GM03348 (cell line): ENCODE measurements around the gene UBE2O.

Experiments
- DNase-seq: peaks from one replicate; pipeline ENCODE4 v3.0.0; 2012; ENCODE audit warnings: low spot score

Gene UBE2O

DNA sequence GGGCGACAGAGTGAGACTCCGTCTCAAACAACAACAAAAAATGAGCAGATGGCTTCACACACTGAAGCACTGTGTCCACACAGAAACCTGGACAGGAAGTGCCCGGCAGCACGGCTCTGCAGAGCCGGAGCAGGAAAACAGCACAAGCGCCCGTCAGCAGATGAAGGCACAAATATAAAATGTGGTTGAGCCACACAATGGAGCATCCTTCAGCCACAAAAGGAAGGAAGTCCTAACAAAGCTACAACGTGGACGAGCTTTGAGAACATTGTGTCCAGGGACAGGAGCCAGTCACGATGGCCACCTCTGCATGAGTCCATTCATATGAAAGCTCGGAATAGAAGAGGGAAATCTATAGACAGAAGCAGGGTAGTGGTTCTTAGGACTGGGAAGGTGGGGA is 32.6 kb upstream of the UBE2O start:
- DNase-seq: no peak

GRCh38 chr17:76484228-76484725 is 31.3 kb upstream of the UBE2O start:
- no peak for DNase-seq

DNA sequence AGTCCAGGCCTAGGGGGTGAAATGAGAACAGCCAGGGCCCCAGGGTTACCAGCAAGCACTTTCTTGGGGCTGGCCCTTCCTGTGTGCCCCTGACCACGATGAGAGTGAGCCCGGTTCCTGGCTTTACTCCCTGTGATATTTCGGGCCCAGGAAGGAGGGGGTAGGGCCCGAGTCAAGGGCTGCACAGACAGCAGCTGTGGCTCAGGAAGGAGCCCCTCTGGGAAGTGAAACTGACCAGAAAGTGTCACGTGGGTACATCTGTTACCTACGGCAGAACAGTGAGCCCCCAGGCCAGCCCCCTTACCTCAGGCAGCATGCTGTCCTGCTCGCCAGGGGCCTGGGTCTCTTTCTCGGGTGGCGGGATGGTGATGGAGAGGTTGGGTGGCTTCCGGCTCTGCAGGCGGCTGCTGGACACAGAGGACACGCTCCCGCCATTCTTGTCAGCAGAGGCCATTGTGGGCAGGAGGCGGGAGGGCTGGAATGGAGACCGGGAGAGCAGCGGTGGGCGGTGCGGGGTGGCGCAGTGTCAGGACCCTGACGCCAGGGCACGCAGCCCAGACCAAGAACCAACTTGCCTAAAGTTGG is 28.2 kb upstream of the UBE2O start:
- DNase-seq: no peak

- no peak for DNase-seq
Measured at GRCh38 chr17:76480632-76481031, 27.7 kb upstream of the UBE2O start.

DNA sequence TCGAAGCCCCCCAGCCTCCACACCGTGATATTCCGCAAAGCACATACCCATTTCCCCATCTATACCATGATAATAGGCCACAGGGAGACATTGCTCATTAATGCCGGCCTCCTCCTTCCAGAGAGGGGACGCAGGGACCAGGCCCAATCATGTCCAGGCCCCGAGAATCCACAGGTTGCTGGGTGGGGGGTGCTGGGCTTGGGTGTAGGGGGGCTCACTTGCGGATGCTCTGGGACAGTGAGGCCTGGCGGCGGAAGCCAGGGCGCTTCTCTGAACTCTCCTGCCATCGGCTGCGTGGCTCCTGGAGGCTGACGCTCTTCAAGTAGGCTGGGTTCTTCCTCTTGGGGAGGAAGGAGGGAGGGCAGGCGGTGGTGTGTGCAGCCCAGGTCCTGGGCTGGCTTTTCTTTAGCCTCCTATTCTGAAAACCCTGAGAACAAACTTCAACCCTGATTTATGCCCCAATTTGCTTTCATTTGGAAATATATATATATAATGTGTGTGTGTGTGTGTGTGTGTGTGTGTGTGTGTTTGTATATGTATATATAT is 26.6 kb upstream of the UBE2O start:
- no peak for DNase-seq

GRCh38 chr17:76478730-76479514 is 26.0 kb upstream of the UBE2O start:
- DNase-seq: no peak

GRCh38 chr17:76478097-76478496 is 25.1 kb upstream of the UBE2O start:
- no peak for DNase-seq

DNA sequence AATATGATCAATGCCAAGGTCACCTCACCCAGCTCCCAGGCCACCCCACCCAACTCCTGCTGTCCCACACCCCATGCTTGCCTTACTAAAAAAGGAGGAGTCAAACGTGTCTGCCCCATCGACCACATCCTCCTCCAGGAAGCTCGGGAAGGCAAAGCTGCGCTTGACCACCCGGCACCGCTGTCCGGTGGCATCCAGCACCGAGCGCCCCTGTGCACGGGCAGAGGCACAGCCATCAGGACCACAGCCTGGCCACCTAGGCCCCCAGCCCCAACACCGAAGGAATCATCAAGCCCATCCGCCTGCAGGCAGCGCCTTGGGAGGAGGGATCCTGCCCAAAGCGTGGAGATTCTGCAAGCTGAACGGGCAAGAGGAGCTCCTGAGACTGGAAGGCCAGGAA is 24.6 kb upstream of the UBE2O start:
- DNase-seq: no peak

- DNase-seq: no peak
Measured at GRCh38 chr17:76476736-76477135, 23.8 kb upstream of the UBE2O start.

GRCh38 chr17:76475302-76475701 is 22.4 kb upstream of the UBE2O start:
- no peak for DNase-seq

DNA sequence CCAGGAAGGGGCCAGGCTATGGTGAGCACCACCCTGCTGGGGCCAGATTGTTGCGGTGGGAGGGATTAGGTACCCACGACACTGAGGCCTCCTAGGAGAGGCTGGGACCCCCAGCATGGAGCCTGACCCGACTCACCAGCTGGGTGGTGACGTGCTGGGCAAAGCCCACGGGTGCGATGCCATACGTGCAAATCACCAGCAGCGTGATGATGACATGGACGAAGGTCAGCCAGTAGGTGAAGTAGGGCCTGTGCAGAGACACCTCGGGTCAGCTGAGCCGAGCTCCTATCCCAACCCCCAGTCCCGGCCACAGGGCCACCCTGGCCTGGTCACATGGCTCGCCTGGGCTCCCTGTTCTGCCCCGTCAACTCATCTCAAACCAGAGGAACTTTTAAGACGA is 21.9 kb upstream of the UBE2O start:
- DNase-seq: no peak

DNA sequence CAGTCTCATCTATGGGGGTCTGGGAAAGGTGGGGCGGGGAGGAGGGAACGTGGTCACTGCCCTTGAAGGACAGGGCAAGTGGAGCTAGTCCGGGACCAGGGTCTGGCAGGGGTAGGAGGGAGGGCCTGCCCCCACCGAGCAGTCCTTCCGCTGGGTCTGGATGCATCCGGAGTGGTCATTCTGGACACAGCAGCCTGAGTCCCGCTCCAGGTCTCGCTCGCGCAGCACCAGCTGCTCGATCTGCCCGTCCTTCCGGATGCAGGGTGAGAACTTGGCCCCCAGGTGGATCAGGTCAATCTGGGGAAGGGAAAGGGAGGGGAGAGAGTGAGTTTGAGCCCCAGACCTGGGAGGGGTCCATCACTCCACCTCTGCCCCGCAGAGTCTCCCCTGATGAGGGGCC is 21.3 kb upstream of the UBE2O start:
- DNase-seq: no peak

DNA sequence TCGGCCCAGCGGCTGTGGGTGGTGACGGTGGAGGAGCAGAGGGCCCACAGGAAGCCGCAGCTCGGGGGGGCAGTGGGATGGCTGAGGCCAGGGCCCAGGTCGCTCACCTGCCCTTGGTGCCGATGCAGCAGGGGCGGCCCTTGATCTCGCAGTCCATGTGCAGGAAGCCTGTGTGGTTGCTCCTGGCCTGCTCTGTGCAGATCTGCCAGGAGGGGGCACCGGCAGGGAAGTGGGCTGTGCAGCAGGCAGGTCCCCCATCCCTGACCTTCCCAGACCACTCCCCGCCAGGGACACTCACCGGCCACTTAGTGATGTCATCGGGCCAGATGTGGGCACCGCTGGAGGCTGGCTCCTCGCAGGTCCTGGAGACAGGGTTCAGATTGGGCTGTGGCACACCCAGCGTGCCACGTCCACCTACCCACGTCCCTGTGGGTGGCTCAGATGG is 20.6 kb upstream of the UBE2O start:
- DNase-seq: peak; percentile 42

GRCh38 chr17:76472726-76473125 is 19.8 kb upstream of the UBE2O start:
- DNase-seq: no peak

DNA sequence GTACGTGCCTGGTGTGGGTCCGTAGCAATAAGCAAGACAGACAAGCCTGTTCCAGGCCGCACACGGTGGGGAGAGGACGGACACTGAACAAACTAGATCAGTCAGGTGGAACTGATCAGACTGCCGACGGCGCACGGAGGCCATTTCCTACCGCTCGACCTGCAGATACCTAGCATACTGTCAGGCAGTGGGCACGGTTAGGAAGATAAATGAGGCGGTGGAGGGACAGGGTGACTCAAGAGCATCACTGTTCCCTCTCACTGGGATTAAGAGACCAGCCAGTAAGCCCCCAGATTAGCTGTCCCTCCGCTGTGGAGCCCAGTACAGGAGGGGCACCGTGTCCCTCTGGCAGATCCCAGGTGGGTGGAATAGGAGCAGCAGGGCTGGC is 19.3 kb upstream of the UBE2O start:
- DNase-seq: no peak

DNA sequence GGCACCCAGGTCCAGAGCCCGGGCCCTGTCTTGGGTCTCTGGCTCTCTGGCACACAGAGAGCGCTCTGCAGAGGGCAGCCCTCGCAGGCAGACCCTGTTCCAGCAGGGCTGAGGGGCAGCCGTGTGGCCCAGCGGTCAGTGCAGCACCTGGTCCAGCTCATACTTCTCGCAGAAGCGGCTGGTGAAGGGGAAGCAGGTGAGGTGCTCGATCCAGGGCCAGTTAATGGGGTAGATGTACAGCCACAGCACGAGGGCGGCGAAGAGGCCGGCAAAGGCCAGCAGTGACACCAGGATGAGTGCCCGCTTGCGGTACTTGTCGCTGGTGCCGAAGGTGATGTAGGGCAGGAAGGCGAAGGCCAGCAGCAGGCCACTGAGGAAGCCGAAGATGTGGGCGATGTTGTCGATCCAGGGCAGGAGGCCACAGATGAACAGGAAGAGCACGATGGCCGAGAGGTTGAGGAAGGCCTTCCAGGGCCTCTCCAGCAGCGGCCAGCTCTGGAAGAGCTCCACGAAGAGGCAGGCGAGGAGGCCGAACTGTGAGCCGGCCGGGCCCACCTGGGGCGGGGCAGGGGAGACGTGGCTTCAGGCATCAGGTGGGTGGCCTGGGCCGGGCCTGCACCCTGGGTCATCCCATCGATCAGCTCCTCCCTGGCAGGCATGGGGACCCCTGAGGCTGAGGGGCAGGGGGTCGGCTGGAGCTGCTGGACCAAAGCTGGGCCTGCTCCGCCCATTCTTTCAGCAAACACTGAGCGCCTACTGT is 18.7 kb upstream of the UBE2O start:
- no peak for DNase-seq

DNA sequence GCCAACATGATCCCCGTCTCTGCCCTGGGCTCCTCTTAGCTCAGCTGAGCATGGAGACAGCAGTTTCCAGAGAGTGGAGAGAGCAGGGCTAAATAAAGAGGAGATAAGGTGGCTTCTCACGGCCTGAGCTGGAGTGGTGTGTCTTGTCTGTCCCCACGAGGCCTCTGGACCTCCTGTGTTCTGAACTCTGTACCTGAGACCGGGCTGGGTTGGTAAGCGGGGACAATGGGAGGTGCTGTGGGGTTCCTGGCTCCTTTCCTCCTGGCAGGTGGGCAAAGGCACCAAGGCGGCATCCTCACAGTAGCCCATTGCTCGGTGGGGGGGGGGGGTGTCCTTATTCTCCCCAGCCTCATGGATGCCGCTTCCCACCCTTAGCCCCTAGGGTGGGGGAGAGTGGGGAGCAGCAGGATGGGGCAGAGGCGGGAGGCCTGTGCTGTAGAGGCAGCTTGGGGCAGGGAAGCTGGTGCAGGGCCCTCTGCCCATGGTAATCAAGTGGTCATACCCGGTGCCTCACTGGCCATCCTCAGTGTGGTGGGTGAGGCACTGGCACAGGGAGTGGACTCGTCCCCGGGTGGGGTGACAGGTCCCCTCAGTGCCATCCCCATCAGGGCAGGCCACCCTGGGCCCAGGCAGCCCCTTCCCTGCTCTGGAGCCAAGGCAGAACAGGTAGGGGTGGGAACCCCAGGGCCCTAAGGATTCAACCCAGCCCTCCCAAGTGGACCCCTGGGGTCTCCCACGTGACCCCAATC is 17.2 kb upstream of the UBE2O start:
- no peak for DNase-seq

DNA sequence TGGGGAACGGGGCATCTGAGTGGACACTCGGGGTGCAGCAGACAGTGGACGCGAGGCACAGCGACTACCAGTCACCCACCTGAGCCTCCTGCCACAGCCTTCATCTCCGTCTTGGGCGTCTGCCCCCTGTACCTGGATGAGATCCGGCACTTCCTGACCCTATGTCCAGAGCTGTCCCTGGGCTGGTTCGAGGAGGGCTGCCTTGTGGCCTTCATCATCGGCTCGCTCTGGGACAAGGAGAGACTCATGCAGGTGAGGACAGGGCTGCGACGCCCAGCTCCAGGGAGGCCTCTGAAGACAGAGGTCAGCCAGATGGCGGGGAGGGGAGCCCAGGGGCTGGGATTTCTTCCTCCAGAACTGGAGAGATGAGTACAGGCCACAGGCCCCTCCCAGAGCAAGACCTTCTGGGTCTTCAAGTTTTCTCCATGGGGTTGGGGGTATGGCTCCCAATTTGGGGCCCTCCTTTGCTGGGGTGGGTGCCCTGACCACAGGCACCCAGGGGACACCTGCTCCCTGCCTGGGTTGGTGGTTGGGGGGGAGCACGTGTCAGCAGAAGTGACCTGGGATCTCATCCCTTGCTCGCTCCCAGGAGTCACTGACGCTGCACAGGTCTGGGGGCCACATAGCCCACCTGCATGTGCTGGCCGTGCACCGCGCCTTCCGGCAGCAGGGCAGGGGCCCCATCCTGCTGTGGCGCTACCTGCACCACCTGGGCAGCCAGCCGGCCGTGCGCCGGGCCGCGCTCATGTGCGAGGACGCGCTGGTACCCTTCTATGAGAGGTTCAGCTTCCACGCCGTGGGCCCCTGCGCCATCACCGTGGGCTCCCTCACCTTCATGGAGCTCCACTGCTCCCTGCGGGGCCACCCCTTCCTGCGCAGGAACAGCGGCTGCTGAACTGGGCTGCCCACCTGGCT is 16.4 kb upstream of the UBE2O start:
- DNase-seq: no peak

- DNase-seq: no peak
Measured at GRCh38 chr17:76468634-76469010, 15.7 kb upstream of the UBE2O start.

GRCh38 chr17:76467809-76468633 is 15.1 kb upstream of the UBE2O start:
- DNase-seq: no peak
